Measurements from ENCODE around the gene LYPD8. TPM values are rescaled to one million over a fixed set of nuclear protein-coding genes. Genes with fewer than 3 reads are reported as not detected.

Gene LYPD8
- total and polyA plus RNA-seq, 8 donors = 1.1 to 48.4 TPM; not detected in 6

GRCh38 chr1:248697907-248698306 is 57.7 kb downstream of the LYPD8 start:
- DNase-seq = no peak
- H3K36me3 ChIP-seq = no peaks in the 10 kb centered on the region
- H3K4me1 ChIP-seq = no peaks in the 10 kb centered on the region
- TF ChIP-seq POLR2AphosphoS5 (IDR thresholded peaks at IDR 0.05) (no peak), EP300 (IDR thresholded peaks at IDR 0.05) (no peak), CTCF (IDR thresholded peaks at IDR 0.05) (no peak)
- intact Hi-C loops (cut with DNase I; ENCODE audit: low total_unique reads) = no loop called here
- no peaks in the 10 kb centered on the region for H3K9me3 ChIP-seq
- WGBS, 5 donors = 55 to 72% (median 59%) methylated on average over 6 of the region's 6 CpGs
- no peaks in the 10 kb centered on the region for H3K27me3 ChIP-seq
- H3K4me3 ChIP-seq = no peak overlapping the region
- H3K27ac ChIP-seq = no peak overlapping the region

- WGBS, 5 donors = 84 to 93% (median 89%) methylated on average over 3 of the region's 3 CpGs
- Histone ChIP-seq H3K27ac (no peak overlapping the region), H3K27me3 (peaks cover 0 to 3% (median 0%) of the 10 kb centered on the region in 3 donors), H3K9me3 (peaks cover 0 to 1% (median under 1%) of the 10 kb centered on the region in 4 donors), H3K4me1 (no peaks in the 10 kb centered on the region), H3K36me3 (no peaks in the 10 kb centered on the region), H3K4me3 (no peak overlapping the region)
- TF ChIP-seq POLR2AphosphoS5 (IDR thresholded peaks at IDR 0.05) (no peak), EP300 (IDR thresholded peaks at IDR 0.05) (no peak), CTCF (IDR thresholded peaks at IDR 0.05) (no peak)
- no peak for DNase-seq
- intact Hi-C loops (cut with DNase I; ENCODE audit: low total_unique reads) = no loop called here
Observed at GRCh38 chr1:248696774-248697173, 58.8 kb downstream of the LYPD8 start.

- H3K27me3 ChIP-seq = peaks cover 0 to 4% (median 0%) of the 10 kb centered on the region in 3 donors
- peaks cover 0 to 6% (median 2%) of the 10 kb centered on the region in 4 donors for H3K9me3 ChIP-seq
- H3K4me1 ChIP-seq = no peaks in the 10 kb centered on the region
- H3K27ac ChIP-seq = no peak overlapping the region
- 61 to 68% (median 62%) methylated on average over 3 of the region's 3 CpGs for WGBS, 5 donors
- no peaks in the 10 kb centered on the region for H3K36me3 ChIP-seq
- H3K4me3 ChIP-seq = no peak overlapping the region
- DNase-seq = peak; percentile 38 to 69
- no peak for TF ChIP-seq POLR2A (IDR thresholded peaks at IDR 0.05)
- no peak for TF ChIP-seq POLR2AphosphoS5 (IDR thresholded peaks at IDR 0.05)
- no peak for TF ChIP-seq EP300 (IDR thresholded peaks at IDR 0.05)
- TF ChIP-seq CTCF (IDR thresholded peaks at IDR 0.05) = peak in 1 of 7 experiments; percentile 12
- intact Hi-C loops (cut with DNase I; ENCODE audit: low total_unique reads) = no loop called here
Observed at GRCh38 chr1:248696261-248696660, 59.3 kb downstream of the LYPD8 start.

- 82 to 92% (median 91%) methylated on average over 13 of the region's 13 CpGs for WGBS, 5 donors
- H3K27ac ChIP-seq = no peak overlapping the region
- intact Hi-C loops (cut with DNase I; ENCODE audit: low total_unique reads) = no loop called here
Observed at GRCh38 chr1:248695451-248696132, 60.0 kb downstream of the LYPD8 start.

GRCh38 chr1:248691567-248692155 is 63.9 kb downstream of the LYPD8 start:
- TF ChIP-seq EP300 (IDR thresholded peaks at IDR 0.05) (no peak), POLR2A (IDR thresholded peaks at IDR 0.05) (no peak)
- intact Hi-C loops (cut with DNase I; ENCODE audit: low total_unique reads) = no loop called here
- no peak overlapping the region for H3K4me3 ChIP-seq

More at GRCh38 chr1:248695451-248696132, 60.0 kb downstream of the LYPD8 start:
- Histone ChIP-seq H3K4me3 (no peak overlapping the region), H3K27me3 (peaks cover 0 to 4% (median 0%) of the 10 kb centered on the region in 3 donors), H3K9me3 (peaks cover 0 to 6% (median 2%) of the 10 kb centered on the region in 4 donors), H3K36me3 (no peaks in the 10 kb centered on the region), H3K4me1 (no peaks in the 10 kb centered on the region)
- no peak for TF ChIP-seq POLR2A (IDR thresholded peaks at IDR 0.05)
- DNase-seq = peak in 1 of 2 donors; percentile 5

More at GRCh38 chr1:248691567-248692155, 63.9 kb downstream of the LYPD8 start:
- no peaks in the 10 kb centered on the region for H3K4me1 ChIP-seq
- 75 to 81% (median 79%) methylated on average over 35 to 51 of the region's 51 CpGs for WGBS, 5 donors
- DNase-seq = no peak
- H3K36me3 ChIP-seq = no peaks in the 10 kb centered on the region
- H3K27me3 ChIP-seq = peaks cover 0 to 4% (median 0%) of the 10 kb centered on the region in 3 donors
- H3K9me3 ChIP-seq = peaks cover 0 to 16% (median 3%) of the 10 kb centered on the region in 4 donors
- H3K27ac ChIP-seq = no peak overlapping the region

Small RNA genes within 50 kb of the gene (small RNA-seq; reads per million reads assigned to genes)
- gene AHCYP8 = 0 reads per million in 4 donors

Other genes starting within 250 kb of the LYPD8 start
- not detected for gene OR2G6, start 247.7 kb downstream of the LYPD8 start, total RNA-seq
- gene OR2G6, start 247.7 kb downstream of the LYPD8 start, polyA plus RNA-seq = not detected
- gene OR2T29, start 193.0 kb downstream of the LYPD8 start, total RNA-seq = not detected
- gene OR2T29, start 193.0 kb downstream of the LYPD8 start, polyA plus RNA-seq = not detected
- not detected for gene OR2T34, start 181.0 kb downstream of the LYPD8 start, total RNA-seq
- not detected for gene OR2T34, start 181.0 kb downstream of the LYPD8 start, polyA plus RNA-seq
- gene OR2T10, start 158.1 kb downstream of the LYPD8 start, total RNA-seq = not detected
- gene OR2T10, start 158.1 kb downstream of the LYPD8 start, polyA plus RNA-seq = not detected
- gene OR2T11, start 120.7 kb downstream of the LYPD8 start, total RNA-seq = not detected
- not detected for gene OR2T11, start 120.7 kb downstream of the LYPD8 start, polyA plus RNA-seq
- not detected for gene OR2T35, start 110.5 kb downstream of the LYPD8 start, total RNA-seq
- not detected for gene OR2T35, start 110.5 kb downstream of the LYPD8 start, polyA plus RNA-seq
- not detected for gene OR2T27, start 100.2 kb downstream of the LYPD8 start, total RNA-seq
- gene OR2T27, start 100.2 kb downstream of the LYPD8 start, polyA plus RNA-seq = not detected
- gene OR14I1, start 53.0 kb downstream of the LYPD8 start, total RNA-seq = not detected
- not detected for gene OR14I1, start 53.0 kb downstream of the LYPD8 start, polyA plus RNA-seq
- gene SH3BP5L, start 70.2 kb upstream of the LYPD8 start, total RNA-seq = 10 to 100 TPM; 11.6 to 20.0 (median 14.9) TPM
- gene SH3BP5L, start 70.2 kb upstream of the LYPD8 start, polyA plus RNA-seq = 10 to 100 TPM in 2 of 3 donors, 1 to 10 TPM in 1; 9.6 to 13.6 (median 10.6) TPM
- 100 to 1,000 TPM in 1 of 5 donors, 10 to 100 TPM in 4; 17.1 to 142 (median 57.8) TPM for gene ZNF672, start 82.5 kb upstream of the LYPD8 start, total RNA-seq
- 10 to 100 TPM; 13.0 to 18.0 (median 17.1) TPM for gene ZNF672, start 82.5 kb upstream of the LYPD8 start, polyA plus RNA-seq
- 100 to 1,000 TPM in 2 of 5 donors, 10 to 100 TPM in 2, 1 to 10 TPM in 1; 8.4 to 120 (median 87.5) TPM for gene ZNF692, start 103.3 kb upstream of the LYPD8 start, total RNA-seq
- gene ZNF692, start 103.3 kb upstream of the LYPD8 start, polyA plus RNA-seq = 10 to 100 TPM; 28.4 to 98.0 (median 44.9) TPM
- 10 to 100 TPM in 1 of 5 donors, 1 to 10 TPM in 4; 1.8 to 12.5 (median 5.9) TPM for gene PGBD2, start 150.5 kb upstream of the LYPD8 start, total RNA-seq
- 1 to 10 TPM; 2.1 to 5.6 (median 2.4) TPM for gene PGBD2, start 150.5 kb upstream of the LYPD8 start, polyA plus RNA-seq

Measured in stomach (tissue), 9 donors.